ENCODE data around the gene FAM98A.

- TF ChIP-seq POLR2AphosphoS5 (IDR thresholded peaks at IDR 0.05; ENCODE audit: low read depth) (no peak), CTCF (IDR thresholded peaks at IDR 0.05; ENCODE audit: insufficient read depth, low read length) (no peak), GABPA (IDR thresholded peaks at IDR 0.05; ENCODE audit: low read depth) (no peak)
Observed at GRCh38 chr2:33603416-33603815, 4.3 kb upstream of the FAM98A start.

Data from HL-60 (cell line).